ENCODE results near the gene TIGD4.

DNA sequence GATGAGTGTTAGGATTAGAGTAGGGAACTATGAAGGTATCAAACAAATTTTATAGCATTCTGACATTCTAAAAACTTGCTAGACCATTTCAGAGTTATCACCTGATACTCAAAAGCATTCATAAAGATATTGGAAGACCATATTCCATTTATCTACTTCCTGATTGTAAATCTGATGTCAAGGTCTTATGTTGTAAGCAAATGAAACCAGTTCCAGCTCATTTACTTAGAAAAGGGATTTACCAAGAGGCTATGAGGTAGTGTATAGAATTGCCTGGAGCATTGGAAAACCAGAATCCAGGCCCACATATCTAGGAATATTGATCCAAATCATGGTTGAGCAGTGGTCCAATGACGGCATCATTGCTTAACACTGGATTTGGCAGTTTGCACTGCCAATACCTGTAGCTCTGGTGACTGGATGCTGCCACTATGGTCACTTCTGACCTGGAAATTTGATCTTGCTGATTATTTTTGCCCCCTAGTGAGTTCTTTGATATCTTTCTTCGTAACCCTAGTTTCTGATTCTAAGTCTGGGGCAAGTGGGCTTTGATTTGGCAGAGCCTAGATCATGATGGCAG is 25.6 kb upstream of the TIGD4 start:
- TF ChIP-seq POLR2AphosphoS5 (IDR thresholded peaks at IDR 0.05; ENCODE audit: low read depth, low read length) (no peak), POLR2A (IDR thresholded peaks at IDR 0.05; ENCODE audit: low read depth, low read length) (no peak), TAF1 (IDR thresholded peaks at IDR 0.05; ENCODE audit: borderline replicate concordance, low read depth, low read length) (no peak)

Measured in GM12892 (cell line).